Stomach (tissue), 9 donors: Measurements from ENCODE around the gene UNC5B. TPM values are rescaled to one million over a fixed set of nuclear protein-coding genes. Genes with fewer than 3 reads are reported as not detected.
A peak's percentile ranks its signal among the peaks of the same experiment; 100 is the strongest.

ENCODE experiments used
- DNase-seq, 2 donors: peaks; one replicate each; pipeline versions ENCODE4 v3.0.0 to v3.0.0-alpha.2; 2013 to 2019
- H3K27ac ChIP-seq, 5 donors: fragments of 200-600 bp in 4 of 5; sonication (generic) in 4 of 5; one replicate each; pipeline ENCODE4 v1.5.1; 2013 to 2019; ENCODE audit warnings: mild to moderate bottlenecking in 1 of 5, moderate library complexity in 1 of 5
- H3K27me3 ChIP-seq, 3 donors: fragments of 200-600 bp; sonication (generic); one replicate each; pipeline ENCODE4 v1.5.1; 2017 to 2019; ENCODE audit warnings: mixed run types in 1 of 3
- H3K36me3 ChIP-seq, 4 donors: fragments of 200-600 bp; sonication (generic); 1 replicate in 3 of 4; 2 replicates in 1 of 4; pipeline ENCODE4 v1.5.1; 2016 to 2019
- H3K4me1 ChIP-seq, 4 donors: fragments of 200-600 bp; sonication (generic); one replicate each; pipeline ENCODE4 v1.5.1; 2016 to 2019
- H3K4me3 ChIP-seq, 4 donors: fragments of 200-600 bp; sonication (generic) in 3 of 4; one replicate each; pipeline ENCODE4 v1.5.1; 2016 to 2019; ENCODE audit warnings: mild to moderate bottlenecking in 1 of 4
- H3K9me3 ChIP-seq, 4 donors: fragments of 200-600 bp; sonication (generic); one replicate each; pipeline ENCODE4 v1.5.1; 2016 to 2019
- EP300 ChIP-seq: sonication (generic); formaldehyde crosslinking; IDR thresholded peaks from one replicate; pipeline ENCODE4 v1.6.1; 2017; ENCODE audit warnings: antibody characterized with exemption
- POLR2A ChIP-seq, 4 donors: fragments of 450-650 bp; IDR thresholded peaks; one replicate each; pipeline ENCODE4 v1.6.1; 2016; ENCODE audit warnings: antibody characterized with exemption in 4 of 4, control low read depth in 2 of 4, mild to moderate bottlenecking in 1 of 4, moderate library complexity in 1 of 4
- POLR2AphosphoS5 ChIP-seq, 3 donors: sonication (generic); formaldehyde crosslinking; IDR thresholded peaks; one replicate each; pipeline ENCODE4 v1.6.1; 2016; ENCODE audit warnings: antibody characterized with exemption in 3 of 3
- WGBS, 5 donors: extraction: QIAGEN DNeasy Blood & Tissue Kit in 3 of 5; methylation state at CpG; one replicate each; pipeline versions ENCODE4 v1.1.5 to v1.1.7; 2013 to 2018; 5-methylcytosine and 5-hydroxymethylcytosine counted together
- intact Hi-C: fragments of 100-400 bp; cut with DNase I; formaldehyde crosslinking; loops from one replicate; pipeline ENCODE4 v1.15.1; 2023; ENCODE audit warnings: low total_unique reads
- polyA plus RNA-seq, 3 donors: library from polyadenylated mRNA; stranded (reverse); fragments of 200-250 nt; gene quantifications; one replicate each; pipeline ENCODE4 v1.2.3, GENCODE V29; 2013
- total RNA-seq, 5 donors: library from RNA; depleted of rRNA; stranded (reverse); fragments of >200 nt; gene quantifications; one replicate each; pipeline versions ENCODE4 v1.1.0 to v1.2.3, GENCODE V29; 2014 to 2016
- TF ChIP-seq, protein P1 (sequence below), 7 experiments: fragments of 450-650 bp in 4 of 7; fragments of 200-600 bp in 3 of 7; sonication (generic) in 3 of 7; IDR thresholded peaks; one replicate each; pipeline ENCODE4 v1.5.1; 2016 to 2019; ENCODE audit warnings: antibody characterized with exemption in 7 of 7, control low read depth in 2 of 7, mild to moderate bottlenecking in 1 of 7
- donor health status: healthy with polysubstance abuse.
- donor health status: Bipolar disorder and iron deficiency.
- donor health status: healthy.

The UNC5B gene
- total and polyA plus RNA-seq, 8 donors = 1.4 to 42.9 (median 5.7) TPM

DNA sequence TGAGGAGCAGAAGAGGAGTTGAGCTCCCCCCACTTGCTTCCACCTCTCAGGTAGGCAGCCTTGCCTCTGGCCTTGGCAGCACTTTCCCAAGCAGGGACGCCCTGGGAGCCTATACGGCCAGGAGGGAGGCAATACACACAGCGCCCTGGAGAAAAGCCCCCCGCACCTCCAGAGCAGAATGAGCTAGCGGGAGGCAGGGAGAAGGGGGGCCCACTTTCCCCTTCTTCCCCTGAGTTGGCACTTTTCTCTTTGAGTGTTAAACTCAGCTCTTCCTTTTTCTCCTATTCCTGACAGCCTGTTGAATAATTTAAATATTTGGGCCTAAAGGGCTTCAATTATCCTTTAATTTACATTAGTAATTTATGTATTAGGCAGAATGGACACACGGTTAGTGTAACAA is 35.8 kb downstream of the UNC5B start:
- intact Hi-C loops = no loop called here

DNA sequence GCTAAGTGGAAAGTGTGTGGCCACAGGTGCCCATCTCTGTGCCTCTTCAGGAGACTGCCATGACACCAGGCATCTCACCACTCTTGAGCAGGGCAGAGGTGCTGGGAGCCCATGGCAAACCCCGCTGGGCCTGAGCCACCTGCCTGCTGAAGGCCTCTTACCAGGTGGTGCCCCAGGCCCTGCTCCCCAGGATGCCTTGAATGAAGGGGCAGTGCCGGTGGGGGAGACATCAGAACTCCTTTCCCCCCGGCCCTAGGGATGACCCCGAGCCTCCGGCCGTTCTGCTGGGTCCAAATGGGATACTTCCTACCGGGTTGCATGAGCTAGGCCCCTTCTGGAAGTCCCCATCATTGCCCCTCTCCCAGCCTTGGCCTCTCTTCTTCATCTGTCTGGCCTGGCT is 37.6 kb downstream of the UNC5B start:
- Histone ChIP-seq H3K9me3 (no peaks in the 10 kb centered on the region), H3K4me3 (no peak overlapping the region), H3K4me1 (peaks cover 25 to 64% (median 48%) of the 10 kb centered on the region in 4 donors), H3K36me3 (no peaks in the 10 kb centered on the region), H3K27ac (no peak overlapping the region), H3K27me3 (no peaks in the 10 kb centered on the region)
- TF ChIP-seq POLR2AphosphoS5 (IDR thresholded peaks at IDR 0.05) = no peak
- TF ChIP-seq, protein P1, sequence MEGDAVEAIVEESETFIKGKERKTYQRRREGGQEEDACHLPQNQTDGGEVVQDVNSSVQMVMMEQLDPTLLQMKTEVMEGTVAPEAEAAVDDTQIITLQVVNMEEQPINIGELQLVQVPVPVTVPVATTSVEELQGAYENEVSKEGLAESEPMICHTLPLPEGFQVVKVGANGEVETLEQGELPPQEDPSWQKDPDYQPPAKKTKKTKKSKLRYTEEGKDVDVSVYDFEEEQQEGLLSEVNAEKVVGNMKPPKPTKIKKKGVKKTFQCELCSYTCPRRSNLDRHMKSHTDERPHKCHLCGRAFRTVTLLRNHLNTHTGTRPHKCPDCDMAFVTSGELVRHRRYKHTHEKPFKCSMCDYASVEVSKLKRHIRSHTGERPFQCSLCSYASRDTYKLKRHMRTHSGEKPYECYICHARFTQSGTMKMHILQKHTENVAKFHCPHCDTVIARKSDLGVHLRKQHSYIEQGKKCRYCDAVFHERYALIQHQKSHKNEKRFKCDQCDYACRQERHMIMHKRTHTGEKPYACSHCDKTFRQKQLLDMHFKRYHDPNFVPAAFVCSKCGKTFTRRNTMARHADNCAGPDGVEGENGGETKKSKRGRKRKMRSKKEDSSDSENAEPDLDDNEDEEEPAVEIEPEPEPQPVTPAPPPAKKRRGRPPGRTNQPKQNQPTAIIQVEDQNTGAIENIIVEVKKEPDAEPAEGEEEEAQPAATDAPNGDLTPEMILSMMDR (IDR thresholded peaks at IDR 0.05) = no peak
- TF ChIP-seq EP300 = no peak
- no peak for TF ChIP-seq POLR2A (IDR thresholded peaks at IDR 0.05)
- DNase-seq = no peak
- 80 to 97% (median 85%) methylated on average over 7 of the region's 7 CpGs for WGBS, 5 donors
- intact Hi-C loops = no loop called here

More for the DNA sequence above, 35.8 kb downstream of the UNC5B start:
- Histone ChIP-seq H3K4me3 (no peak overlapping the region), H3K36me3 (no peaks in the 10 kb centered on the region), H3K27me3 (no peaks in the 10 kb centered on the region), H3K4me1 (peaks cover 41 to 72% (median 57%) of the 10 kb centered on the region in 4 donors), H3K9me3 (no peaks in the 10 kb centered on the region), H3K27ac (peak overlapping the region; percentile 67 to 84 (median 71))
- TF ChIP-seq POLR2A (IDR thresholded peaks at IDR 0.05) (no peak), POLR2AphosphoS5 (IDR thresholded peaks at IDR 0.05) (no peak), EP300 (no peak)
- TF ChIP-seq, protein P1 (IDR thresholded peaks at IDR 0.05) = no peak
- WGBS, 5 donors = 77 to 92% (median 85%) methylated on average over 5 to 6 of the region's 6 CpGs
- DNase-seq = no peak

DNA sequence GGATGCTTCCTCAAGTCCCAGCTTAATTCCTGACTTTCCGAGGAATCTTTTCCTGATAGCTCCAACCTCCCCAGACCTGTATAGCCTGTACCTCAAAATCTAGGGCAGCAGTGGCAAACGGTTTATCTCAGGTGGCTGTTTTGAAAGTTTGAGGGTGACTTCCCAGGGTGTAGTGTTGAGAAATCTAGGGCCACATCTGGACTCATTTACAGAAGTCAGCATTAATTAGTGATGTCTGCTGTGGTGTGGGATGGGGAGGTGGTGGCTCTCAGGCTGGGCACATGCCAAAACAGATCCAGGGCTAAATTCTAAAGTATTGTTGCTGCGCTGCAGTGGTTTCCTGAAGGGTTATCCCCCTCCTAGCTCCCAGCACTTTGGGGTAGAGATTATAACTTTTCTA is 38.0 kb downstream of the UNC5B start:
- TF ChIP-seq EP300 = no peak
- Histone ChIP-seq H3K4me3 (no peak overlapping the region), H3K27me3 (no peaks in the 10 kb centered on the region), H3K36me3 (no peaks in the 10 kb centered on the region), H3K9me3 (no peaks in the 10 kb centered on the region), H3K4me1 (peaks cover 25 to 64% (median 48%) of the 10 kb centered on the region in 4 donors), H3K27ac (no peak overlapping the region)
- intact Hi-C loops = no loop called here
- no peak for DNase-seq
- WGBS, 5 donors = 68 to 80% (median 74%) methylated on average over 3 of the region's 3 CpGs

DNA sequence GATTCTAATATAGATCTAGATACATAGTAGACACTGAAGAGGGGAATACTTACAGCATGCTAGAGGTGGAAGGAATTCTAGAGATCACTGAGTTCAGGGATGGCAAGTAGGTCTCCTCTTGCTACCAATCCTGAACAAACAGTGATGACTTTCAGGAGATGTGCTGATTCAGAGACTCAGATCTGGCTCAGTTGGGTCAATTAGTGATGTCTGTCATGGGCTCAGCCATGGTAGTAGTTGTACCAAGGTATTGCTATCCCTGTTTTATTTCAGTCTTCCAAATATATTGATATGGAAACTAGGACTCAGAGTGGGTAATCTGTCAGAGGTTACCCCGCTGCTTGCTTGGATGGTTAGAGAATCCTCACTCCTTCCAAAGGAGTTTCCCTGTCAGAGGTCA is 38.5 kb downstream of the UNC5B start:
- DNase-seq = no peak
- Histone ChIP-seq H3K9me3 (no peaks in the 10 kb centered on the region), H3K4me3 (no peak overlapping the region), H3K36me3 (no peaks in the 10 kb centered on the region), H3K27me3 (no peaks in the 10 kb centered on the region), H3K27ac (no peak overlapping the region), H3K4me1 (peaks cover 25 to 63% (median 48%) of the 10 kb centered on the region in 4 donors)
- TF ChIP-seq POLR2A (IDR thresholded peaks at IDR 0.05) (no peak), EP300 (no peak), POLR2AphosphoS5 (IDR thresholded peaks at IDR 0.05) (no peak)
- TF ChIP-seq, protein P1 (IDR thresholded peaks at IDR 0.05) = no peak
- WGBS, 5 donors = 88 to 100% (median 97%) methylated on average over 1 of the region's 1 CpG
- intact Hi-C loops = no loop called here

DNA sequence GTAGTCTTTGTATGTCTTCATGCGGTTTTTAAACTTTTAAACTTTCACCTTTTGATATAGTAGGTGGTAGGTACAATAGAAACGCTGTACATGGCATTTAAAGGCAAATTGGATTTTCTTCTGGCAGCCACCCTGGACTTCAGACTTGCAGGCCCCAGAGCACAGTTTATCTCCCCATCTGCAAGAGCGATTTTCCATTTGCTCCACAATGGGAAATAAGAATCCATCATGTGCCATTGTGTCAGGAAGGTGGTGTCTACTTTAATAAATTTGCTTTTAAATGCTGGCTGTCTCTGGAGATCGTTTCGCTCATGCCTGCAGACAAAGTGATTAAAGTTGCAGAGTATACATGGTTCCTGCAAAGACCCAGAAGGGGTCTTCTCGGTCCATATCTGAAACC is 38.9 kb downstream of the UNC5B start:
- Histone ChIP-seq H3K27me3 (no peaks in the 10 kb centered on the region), H3K4me3 (no peak overlapping the region), H3K9me3 (no peaks in the 10 kb centered on the region), H3K36me3 (no peaks in the 10 kb centered on the region), H3K4me1 (peaks cover 25 to 63% (median 48%) of the 10 kb centered on the region in 4 donors), H3K27ac (no peak overlapping the region)
- 67 to 83% (median 79%) methylated on average over 6 of the region's 6 CpGs for WGBS, 5 donors
- intact Hi-C loops = no loop called here
- TF ChIP-seq, protein P1 (IDR thresholded peaks at IDR 0.05) = no peak
- TF ChIP-seq POLR2A (IDR thresholded peaks at IDR 0.05) = no peak
- no peak for TF ChIP-seq POLR2AphosphoS5 (IDR thresholded peaks at IDR 0.05)
- TF ChIP-seq EP300 = no peak
- no peak for DNase-seq
